ENCODE results near the gene PLOD2.
"Not testable (repeated sequence)": the region's sequence is repeated elsewhere in the genome, so short reads cannot be mapped to it uniquely, and the experiment has no call there.

The PLOD2 gene

DNA sequence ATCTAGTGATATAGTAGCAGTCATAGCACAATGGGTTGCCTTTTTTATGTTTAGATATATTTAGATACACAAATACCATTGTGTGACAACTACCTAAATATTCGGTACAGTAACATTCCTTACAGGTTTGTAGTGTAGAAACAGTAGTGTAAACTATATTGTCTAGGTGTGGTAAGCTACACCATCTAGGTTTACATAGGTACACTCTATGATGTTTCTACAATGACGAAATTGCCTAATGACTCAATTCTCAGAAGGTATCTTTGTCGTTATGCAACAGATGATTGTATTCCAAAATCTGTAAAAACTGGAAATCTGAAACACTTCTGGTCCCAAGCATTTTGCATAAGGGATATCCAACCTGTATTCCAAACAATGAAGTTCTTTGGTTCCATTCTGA is 24.3 kb downstream of the PLOD2 start:
- no peak for DNase-seq

DNA sequence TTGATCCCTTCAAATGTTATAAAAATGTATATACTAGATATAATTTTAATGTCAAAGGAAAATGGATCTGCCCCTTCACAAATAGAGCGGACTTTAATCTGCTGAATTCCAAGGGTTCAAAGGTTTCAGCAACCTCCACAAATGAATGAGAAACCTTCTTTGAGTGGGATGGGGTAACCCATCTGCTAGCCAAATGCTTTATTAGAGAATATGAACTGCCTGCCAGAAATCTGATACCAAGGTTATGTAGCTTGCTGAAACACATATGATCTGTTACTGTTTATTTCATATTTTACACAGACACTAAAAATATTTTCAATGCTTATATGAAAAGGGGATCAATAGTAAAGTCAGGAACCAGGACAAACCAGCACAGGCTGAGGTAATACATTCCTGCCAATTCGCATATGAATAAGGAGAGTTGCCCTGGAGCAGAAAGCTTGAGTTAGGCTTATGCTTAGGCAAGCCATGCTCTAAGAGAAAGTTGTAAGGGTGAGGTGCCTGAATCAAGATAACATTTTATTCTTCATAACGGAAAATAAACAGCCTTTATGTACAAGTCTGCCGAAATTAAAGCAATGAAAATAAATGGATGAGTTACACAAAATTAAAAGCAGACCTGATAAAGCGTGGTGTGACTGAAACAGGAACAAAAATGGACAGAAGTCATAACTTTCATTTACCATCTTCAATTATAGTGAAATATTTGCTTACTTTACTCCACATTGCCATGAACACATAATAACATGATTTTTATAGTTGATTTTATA is 26.5 kb downstream of the PLOD2 start:
- DNase-seq = peak; percentile 85

DNA sequence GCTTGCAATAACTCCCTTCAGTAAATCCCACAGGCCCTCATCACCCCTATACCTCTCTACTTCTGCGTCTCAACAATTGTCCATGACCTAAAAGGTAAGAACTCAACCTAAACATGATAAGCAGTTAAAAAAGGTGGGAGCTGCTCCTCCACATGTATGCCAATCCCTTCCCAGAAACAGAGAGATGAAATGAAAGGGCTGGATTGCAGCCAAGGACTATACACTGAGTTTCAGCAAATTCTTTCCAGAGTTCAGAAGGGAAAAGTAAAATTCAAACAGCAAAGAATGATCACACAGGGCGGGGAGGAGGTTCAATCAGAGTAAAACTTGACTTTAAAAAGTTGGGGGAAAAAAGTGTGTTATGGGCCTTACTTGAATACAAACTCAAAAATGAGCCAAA is 27.5 kb downstream of the PLOD2 start:
- DNase-seq = peak; percentile 50

DNA sequence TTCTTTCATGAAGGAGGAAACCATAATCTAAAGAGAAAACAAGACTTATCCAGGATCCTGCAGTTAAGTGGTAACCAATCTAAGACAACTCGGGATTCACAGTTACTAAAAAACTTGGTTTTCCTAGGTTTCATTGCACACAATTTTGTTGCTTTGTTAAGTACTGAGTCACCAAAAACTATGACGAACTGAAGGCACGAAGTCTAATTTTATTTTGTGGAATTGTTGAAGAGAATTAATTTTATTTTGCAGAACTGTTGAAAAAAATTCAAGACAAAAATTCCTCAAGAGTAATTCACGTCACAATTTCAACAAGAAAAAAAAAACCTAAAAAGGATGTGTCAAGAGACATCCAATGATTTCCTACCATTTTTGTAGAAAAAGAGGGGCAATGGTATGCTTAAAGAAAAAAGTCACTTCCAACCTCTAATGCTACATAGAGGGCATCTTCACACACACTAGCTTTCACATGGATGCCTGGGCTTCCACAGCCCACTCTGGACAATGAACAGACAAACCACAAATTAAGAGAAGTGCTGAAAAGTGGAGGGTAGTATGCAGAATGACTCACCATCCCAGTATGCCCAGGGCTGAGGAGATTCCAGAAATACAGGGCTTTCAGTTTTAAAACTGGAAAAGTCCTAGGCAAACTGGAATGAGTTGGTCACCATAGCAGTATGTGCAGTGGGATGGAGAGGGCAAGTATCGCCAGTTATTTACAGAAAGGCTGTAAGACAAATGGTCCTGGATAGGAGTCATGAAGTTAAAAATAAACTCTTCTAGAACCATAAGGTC is 29.2 kb downstream of the PLOD2 start:
- DNase-seq = no peak

DNA sequence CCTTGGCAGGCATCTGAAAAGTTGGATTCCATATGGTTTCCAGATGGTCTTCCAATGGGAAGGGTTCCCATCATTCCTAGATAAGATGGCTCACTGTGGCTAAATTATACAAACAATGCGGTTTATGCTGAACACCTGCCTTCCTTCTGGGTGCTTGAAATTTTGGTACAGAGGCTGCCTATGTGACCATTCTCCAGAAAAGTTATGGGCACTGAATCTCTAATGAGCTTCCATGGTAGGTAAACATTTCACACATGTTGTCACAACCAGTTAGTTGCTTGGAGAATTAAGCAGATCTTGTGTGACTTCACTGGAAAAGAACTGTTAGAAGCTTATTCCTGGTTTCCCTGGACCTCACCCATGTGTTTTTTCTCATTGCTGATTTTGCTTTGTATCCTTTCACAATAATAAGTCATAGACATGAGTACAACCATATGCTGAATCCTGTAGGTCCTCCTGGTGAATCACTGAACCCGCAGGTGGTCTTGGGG is 30.1 kb downstream of the PLOD2 start:
- peak; percentile 79 for DNase-seq

DNA sequence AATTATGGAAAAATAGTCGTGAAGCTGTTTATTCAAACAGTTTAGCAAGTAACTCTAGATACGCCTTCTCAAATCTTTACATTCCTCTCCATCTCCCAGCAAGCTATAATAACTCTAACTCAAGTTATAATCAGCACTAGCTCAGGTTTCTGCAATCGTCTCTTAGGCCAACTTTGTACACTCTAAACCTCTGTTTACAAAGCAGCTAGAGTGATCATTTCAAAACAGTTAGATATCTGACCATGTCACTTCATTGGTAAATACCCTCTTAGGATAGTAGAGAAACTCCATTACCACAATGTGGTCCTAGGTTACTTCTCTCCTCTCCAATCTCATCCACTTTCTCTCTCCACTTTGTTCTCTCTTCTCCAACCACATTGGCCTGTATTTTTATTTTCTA is 31.2 kb downstream of the PLOD2 start:
- DNase-seq = no peak

DNA sequence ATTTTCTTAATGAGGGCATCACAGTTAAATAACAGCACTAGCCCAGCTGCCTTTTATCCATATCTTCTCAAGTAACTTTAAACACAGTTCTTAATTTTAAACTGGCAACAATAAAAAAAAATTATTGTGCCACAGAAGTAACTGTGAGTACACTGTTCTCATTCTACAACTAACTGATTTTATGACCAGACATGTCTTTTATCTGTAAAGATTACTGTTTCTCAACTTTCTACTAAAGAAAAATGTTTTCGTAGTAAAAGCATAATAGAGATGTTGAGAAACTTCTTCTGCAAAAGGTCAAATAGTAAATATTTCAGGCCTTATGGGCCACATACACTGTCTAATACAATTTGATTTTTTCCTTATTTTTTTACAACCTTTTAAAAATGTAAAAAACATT is 32.0 kb downstream of the PLOD2 start:
- DNase-seq = no peak

DNA sequence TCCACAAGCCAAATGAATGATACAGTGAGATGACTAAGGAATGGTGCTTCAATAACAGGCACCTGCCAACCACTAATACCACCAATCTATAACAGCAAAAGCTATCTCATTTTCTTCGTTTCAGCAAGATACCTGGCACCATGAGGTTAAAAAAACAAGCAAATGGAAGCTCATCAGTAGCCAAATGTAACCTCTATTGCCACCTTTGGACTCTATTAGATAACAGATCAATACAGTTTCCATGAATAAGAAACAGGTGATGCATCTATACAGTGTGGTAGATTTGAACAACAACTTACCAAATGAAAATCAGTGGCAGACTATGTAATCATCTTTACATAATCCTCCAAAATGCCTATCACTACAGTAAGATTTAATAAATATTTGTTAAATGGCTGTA is 32.8 kb downstream of the PLOD2 start:
- no peak for DNase-seq

DNA sequence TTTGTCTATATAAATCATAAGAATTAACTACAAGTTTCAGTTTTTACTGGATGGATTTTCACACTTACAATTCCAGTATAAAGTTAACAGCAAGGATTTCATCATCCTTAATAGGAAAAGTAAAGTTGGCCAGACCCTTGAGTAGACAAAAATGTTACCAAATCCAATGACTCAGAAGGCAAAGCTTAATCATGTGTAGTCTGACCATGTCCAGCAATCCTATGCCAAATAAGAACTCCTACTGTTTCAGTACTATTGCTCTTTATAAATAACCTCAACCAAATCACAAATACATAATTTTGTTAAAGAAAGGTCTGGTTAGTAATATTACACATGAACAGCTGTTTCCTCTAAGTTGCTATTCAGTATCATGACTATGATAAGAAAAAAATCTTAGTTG is 35.0 kb downstream of the PLOD2 start:
- DNase-seq = no peak

DNA sequence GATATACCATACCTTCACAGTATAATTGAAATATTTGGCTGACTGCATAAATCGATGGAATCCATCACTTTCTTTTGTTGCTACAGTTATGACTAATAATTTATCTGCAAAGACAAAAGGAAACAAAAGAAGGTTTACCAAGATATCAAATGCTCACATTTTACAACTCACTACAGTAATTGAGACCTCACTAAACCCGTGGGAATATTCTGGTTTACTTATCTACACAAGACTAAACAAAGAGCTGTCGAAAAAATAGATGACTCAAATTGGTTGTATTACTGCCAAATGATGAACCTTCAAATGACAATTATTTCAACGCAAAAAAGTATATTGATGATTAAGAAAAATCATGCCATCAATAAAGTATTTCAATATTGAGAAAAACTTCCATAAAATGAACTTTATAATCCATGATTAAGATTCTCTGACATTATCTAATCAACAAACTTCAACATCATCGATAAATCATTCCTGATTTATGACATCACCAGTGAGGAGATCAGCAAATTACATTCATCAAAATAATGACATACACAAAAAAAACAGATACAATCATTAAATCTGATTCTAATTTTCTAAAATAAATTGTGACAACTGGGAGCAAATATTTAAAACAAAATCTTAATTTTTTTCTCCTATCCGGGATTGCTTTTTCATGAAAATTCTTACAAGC is 36.7 kb downstream of the PLOD2 start:
- peak; percentile 55 for DNase-seq

DNA sequence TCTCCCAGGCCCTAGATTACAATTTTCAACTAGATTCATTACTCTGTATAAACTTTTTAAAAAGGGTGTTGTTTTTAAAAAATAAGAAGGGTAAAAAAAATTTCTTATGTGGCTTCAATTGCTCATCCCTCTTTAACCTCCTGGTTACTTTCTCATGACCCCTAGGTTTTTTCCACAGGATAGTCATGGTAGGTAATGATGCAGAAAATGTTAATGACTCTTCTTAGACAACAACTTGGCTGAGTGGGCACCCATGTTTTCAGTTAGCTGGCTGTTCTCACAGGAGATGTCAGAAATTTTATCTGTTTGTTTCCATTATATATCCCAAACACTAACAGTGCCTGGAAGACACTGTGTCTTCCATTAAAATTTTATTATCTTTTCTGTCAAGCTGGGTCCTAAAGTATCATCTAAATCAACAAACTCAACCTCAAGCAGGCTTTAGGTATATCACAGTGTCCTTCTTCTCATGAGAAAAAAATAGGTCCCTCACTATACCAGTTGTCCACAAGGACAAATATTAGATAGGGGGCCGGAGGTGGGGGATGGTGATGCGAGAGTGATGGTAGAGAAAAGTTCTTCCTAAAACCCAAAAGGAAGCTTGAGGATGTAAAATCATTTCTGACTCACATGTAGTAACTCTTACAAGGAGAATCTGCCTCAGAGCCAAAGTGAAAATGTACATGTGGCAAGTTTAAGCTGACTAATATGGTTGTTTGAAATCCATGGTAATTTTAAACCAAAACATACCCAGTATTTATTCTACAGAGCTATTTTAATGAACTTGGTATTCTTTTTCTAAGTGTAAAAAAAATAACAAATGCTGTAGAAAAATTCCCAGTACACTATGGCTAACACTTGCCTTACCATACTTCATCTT is 43.3 kb downstream of the PLOD2 start:
- peak; percentile 25 for DNase-seq

DNA sequence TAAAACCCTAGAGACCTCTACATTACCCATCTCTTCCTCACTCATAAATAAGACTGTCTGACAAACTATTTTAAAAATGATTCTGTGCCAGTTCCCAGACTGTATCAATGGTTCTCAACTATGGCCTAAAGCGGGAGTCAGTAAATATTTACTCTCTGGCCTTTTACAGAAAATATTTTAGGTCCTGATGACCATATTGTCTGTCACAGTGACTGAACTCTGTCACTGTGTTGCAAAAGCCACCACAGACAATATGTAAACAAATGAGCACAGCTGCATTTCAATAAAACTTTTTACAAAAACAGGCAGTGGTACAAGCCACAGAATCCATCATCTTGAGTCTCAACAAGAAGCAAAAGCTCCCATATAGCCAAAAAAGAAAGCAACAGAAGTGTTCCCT is 45.4 kb downstream of the PLOD2 start:
- no peak for DNase-seq

DNA sequence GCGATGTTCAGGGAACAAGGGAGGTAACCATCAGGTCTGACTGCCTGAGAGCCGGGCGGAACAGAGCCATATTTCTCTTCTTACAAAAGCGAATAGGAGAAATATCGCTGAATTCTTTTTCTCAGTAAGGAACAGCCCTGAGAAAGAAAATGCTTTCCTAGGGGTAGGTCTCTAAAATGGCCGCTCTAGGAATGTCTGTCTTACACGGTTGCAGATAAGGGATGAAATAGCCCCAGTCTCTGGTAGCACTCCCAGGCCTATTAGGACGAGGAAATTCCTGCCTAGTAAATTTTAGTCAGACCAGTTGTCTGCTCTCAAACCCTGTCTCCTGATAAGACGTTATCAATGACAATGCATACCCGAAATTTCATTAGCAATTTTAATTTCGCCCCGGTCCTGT is 47.2 kb downstream of the PLOD2 start:
- not testable (repeated sequence) for DNase-seq

DNA sequence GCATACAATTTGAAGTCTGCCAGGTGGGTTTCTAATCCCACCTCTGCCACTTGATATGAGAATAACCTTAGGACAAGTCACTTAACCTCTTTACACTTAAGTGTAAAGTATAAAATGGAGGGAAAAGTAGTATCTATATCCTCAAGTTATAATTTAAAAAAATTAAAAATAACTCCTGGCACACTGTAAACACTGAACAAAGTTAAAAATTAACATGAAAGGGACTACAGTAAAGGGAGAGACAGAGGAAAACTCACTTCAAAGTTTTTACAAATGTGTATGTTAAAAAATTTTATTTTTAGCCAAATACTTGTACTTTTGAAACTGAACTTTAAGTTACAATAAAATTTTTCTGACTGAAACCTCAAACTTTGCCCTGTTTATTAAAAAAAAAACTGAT is 49.6 kb downstream of the PLOD2 start:
- DNase-seq = no peak

DNA sequence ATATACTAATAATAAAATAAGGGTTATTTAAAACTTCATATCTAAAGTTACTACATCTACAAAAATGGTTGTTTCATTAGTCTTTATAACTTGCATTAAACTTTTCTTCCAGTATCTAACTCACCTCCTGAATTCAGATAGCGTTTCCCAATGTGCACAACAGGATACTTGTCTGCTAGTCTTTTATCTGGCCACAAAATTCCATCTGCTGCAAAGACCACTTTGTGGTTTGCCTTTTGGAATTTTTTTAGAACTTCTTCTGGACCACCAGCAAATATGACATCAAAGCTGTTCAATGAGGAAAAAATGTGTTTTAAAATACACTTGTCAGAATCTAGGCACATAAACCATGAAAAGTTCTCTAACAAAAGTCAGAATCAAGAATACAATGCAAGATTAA is 50.8 kb downstream of the PLOD2 start:
- DNase-seq = no peak

DNA sequence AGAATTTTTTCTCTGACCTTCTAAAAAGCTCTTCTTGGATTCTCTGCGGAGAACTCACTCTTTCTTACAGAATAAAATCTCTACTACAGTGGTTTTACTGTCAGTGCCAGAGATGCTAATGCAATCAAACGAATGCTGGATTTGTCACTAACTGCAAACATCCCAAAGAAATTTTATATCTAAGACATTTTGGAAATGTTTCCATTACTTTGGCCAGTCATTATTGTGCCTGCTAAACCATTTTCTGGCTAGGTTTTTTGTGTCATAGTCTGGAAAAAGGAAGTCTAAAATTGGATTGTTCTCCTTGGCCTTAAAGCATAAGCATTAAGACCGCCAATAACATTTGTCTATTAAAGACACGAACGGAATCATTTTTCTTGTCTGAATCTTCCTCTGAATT is 54.0 kb downstream of the PLOD2 start:
- no peak for DNase-seq

DNA sequence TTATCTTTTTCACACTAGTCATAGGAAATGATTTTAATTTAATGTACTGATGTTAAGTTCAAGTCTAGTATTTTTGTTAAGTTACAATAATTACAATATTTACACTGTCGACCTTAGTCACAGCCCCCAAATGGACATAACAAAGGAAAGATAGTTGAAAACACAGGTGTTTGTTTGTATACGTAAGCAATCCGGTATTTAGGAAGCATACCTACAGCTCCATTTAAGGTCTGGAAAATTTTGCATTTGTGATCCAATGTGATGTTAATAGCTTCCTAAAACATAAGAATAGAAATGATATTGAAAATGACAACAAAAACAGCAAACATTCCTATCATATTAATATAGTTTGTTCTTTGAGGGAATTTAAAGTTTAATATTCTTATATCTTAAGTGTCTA is 56.9 kb downstream of the PLOD2 start:
- DNase-seq = no peak

DNA sequence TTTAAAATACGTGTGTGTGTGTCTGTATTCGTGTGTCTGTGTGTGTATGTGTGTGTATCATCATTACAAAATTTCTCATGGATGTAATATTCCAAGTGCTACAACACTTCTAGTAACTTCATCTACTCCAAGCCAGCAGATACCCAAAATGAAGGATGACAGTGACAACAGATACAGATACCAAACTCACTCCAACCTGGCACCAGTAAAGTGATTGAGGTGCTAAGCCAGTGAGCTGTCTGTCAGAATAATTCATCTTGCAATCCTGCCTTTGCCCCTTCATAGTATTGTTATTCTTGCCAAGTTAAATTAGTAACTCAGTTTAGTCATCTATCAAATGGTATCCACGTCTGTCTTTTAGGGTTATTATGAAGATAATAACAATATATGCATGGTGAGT is 58.1 kb downstream of the PLOD2 start:
- no peak for DNase-seq

DNA sequence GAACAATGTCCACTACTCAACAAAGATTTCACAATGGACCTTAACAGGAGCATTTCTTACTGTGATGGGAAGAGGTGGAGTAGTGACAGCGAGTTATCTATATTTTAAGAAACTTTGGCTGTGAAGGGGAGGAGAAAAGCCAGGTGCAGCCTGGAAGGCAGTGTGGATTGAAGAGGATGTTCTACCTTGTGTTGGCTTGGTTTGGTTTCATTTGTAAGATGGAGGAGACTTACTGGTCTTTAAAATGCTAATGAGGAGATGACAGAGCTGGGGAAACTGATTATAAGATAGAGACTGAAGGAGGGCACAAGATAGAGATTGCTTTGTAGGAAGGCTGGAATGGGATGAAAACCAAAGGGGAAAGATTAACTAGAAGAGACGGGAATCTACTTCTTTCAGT is 59.4 kb downstream of the PLOD2 start:
- no peak for DNase-seq

DNA sequence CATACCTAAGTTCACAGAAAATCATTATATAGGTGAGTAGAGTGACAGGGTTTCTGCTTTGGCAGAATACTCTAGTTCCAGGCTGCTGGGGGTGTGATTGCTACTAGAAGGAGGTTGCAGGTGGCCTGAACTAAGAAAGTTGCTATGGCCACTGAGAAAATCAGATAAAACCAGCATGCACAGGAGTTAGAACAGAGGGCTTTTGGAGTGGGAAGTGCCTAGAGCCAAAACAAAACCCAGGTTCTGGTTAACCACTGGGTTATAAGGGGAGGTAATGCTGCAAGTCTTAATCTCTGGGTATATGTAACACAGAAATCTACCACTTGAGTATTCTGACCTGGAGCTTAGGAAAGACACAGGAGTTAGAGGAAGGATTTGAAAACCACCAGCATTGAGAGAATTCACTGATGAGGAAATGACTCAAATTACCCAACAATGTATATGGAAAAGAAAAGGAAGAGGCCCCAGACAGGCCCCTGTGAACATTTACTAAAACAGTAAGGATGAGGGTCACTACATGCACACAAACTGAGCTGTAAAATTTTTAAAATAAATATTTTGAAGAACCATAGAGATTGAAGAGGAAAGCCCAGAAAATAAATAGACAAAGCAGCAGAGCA is 60.0 kb downstream of the PLOD2 start:
- DNase-seq = no peak

DNA sequence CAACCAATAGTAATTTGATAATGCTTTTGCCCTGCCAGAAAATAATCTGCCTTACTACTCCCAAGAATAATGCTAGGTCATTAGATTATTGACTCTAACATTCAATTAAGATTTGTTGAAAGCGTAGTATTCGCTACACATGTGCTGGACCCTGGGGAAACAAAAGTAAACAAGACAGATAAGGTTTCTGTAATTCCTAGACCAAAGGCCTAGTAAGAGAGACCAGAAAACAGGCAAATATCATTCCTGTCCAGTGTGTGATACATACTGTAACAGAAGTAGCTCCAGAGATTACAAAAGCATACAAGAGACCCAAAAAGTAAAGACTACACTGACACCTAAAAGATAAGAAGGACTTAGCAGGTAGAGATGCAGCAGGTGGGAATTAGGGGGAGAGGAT is 60.8 kb downstream of the PLOD2 start:
- DNase-seq = no peak

DNA sequence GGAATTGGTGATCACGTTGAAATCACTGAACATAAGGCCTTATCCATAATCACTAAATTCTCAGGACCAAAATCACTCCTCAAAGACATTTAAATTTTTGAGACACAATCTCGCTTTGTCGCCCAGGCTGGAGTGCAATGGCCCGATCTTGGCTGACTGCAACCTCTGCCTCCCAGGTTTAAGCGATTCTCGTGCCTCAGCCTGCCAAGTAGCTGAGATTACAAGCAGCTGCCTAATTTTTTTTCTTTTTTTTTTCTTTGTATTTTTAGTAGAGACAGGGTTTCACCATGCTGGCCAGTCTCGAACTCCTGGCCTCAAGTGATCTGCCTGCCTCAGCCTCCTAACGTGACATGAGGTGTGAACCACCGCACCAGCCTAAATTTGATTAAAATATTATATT is 61.7 kb downstream of the PLOD2 start:
- DNase-seq = peak; percentile 7

All from NCI-H2171 treated with DMSO at 0.1 percent for 48 hours (cell line).